Activated CD4-positive, alpha-beta memory T cell treated with anti-CD3 and anti-CD28 coated beads for 36 hours (primary cell): Measurements from ENCODE around the gene PDZD2. TPM values are rescaled to one million over a fixed set of nuclear protein-coding genes. Genes with fewer than 3 reads are reported as not detected.

Experiments
- CTCF ChIA-PET: fragments of 350-600 bp; sonication (Branson Sonifier 250); formaldehyde crosslinking; loops from one replicate; lab custom pipeline; 2021; ENCODE audit warnings: antibody characterized with exemption, inconsistent platforms; lab: Charles Lee
- POLR2A ChIA-PET: fragments of 350-600 bp; sonication (Branson Sonifier 250); formaldehyde crosslinking; loops from one replicate; lab custom pipeline; 2021; ENCODE audit warnings: antibody characterized with exemption; lab: Charles Lee
- DNase-seq: peaks from one replicate; pipeline ENCODE4 v3.0.0-alpha.2; 2020
- H3K27ac Mint-ChIP-seq: one replicate; pipeline ENCODE4 v1.8.0; 2021; ENCODE audit warnings: mixed read lengths
- H3K27me3 Mint-ChIP-seq: one replicate; pipeline ENCODE4 v1.8.0; 2021; ENCODE audit warnings: mixed read lengths
- H3K36me3 Mint-ChIP-seq: one replicate; pipeline ENCODE4 v1.8.0; 2021; ENCODE audit warnings: mixed read lengths
- H3K4me1 Mint-ChIP-seq: one replicate; pipeline ENCODE4 v1.8.0; 2021; ENCODE audit warnings: low read depth, mixed read lengths
- H3K4me3 Mint-ChIP-seq: one replicate; pipeline ENCODE4 v1.8.0; 2021; ENCODE audit warnings: mild to moderate bottlenecking, mixed read lengths
- H3K9me3 Mint-ChIP-seq: one replicate; pipeline ENCODE4 v1.8.0; 2021; ENCODE audit warnings: mixed read lengths
- intact Hi-C: fragments of 100-400 bp; cut with micrococcal nuclease; formaldehyde crosslinking; loops from one replicate; pipeline ENCODE4 v1.15.1; 2023
- total RNA-seq, 2 experiments: library from RNA; stranded (reverse); gene quantifications; one replicate each; pipeline ENCODE4 v1.2.3, GENCODE V29; 2021

PDZD2 gene
- total RNA-seq, 2 experiments from 2014 or later = not detected

GRCh38 chr5:32096891-32097595 lies 458.1 kb downstream of the PDZD2 start:
- Mint-ChIP-seq H3K36me3 (peaks cover 3% of the 10 kb centered on the region), H3K27ac (no peak overlapping the region)

GRCh38 chr5:32098291-32098690 lies 459.4 kb downstream of the PDZD2 start:
- ChIA-PET POLR2A (no interaction called here), CTCF (no interaction called here)
- no peak overlapping the region for H3K4me3 Mint-ChIP-seq

More at GRCh38 chr5:32096891-32097595, 458.1 kb downstream of the PDZD2 start:
- ChIA-PET CTCF (no interaction called here), POLR2A (no interaction called here)
- Mint-ChIP-seq H3K27me3 (no peaks in the 10 kb centered on the region), H3K9me3 (no peaks in the 10 kb centered on the region), H3K4me3 (no peak overlapping the region), H3K4me1 (peaks cover 5% of the 10 kb centered on the region)
- no peak for DNase-seq
- intact Hi-C loops = no loop called here

GRCh38 chr5:32098890-32099310 lies 460.0 kb downstream of the PDZD2 start:
- H3K27me3 Mint-ChIP-seq = no peaks in the 10 kb centered on the region
- H3K4me3 Mint-ChIP-seq = no peak overlapping the region
- no peak for DNase-seq
- H3K9me3 Mint-ChIP-seq = no peaks in the 10 kb centered on the region
- no peak overlapping the region for H3K27ac Mint-ChIP-seq
- H3K36me3 Mint-ChIP-seq = peaks cover 5% of the 10 kb centered on the region
- intact Hi-C loops = no loop called here
- no peaks in the 10 kb centered on the region for H3K4me1 Mint-ChIP-seq
- CTCF ChIA-PET = no interaction called here
- POLR2A ChIA-PET = no interaction called here

More at GRCh38 chr5:32098291-32098690, 459.4 kb downstream of the PDZD2 start:
- H3K9me3 Mint-ChIP-seq = no peaks in the 10 kb centered on the region
- intact Hi-C loops = no loop called here
- peaks cover under 1% of the 10 kb centered on the region for H3K4me1 Mint-ChIP-seq
- H3K36me3 Mint-ChIP-seq = peaks cover 3% of the 10 kb centered on the region
- no peak overlapping the region for H3K27ac Mint-ChIP-seq
- no peaks in the 10 kb centered on the region for H3K27me3 Mint-ChIP-seq
- no peak for DNase-seq

- Mint-ChIP-seq H3K4me3 (no peak overlapping the region), H3K9me3 (no peaks in the 10 kb centered on the region), H3K27me3 (no peaks in the 10 kb centered on the region), H3K4me1 (no peaks in the 10 kb centered on the region), H3K36me3 (peaks cover 5% of the 10 kb centered on the region), H3K27ac (no peak overlapping the region)
- intact Hi-C loops = no loop called here
- POLR2A ChIA-PET = no interaction called here
- CTCF ChIA-PET = no interaction called here
- no peak for DNase-seq
These were observed 460.6 kb downstream of the PDZD2 start for GRCh38 chr5:32099486-32100035.

GRCh38 chr5:32100230-32100629 lies 461.3 kb downstream of the PDZD2 start:
- DNase-seq = no peak
- H3K4me1 Mint-ChIP-seq = no peaks in the 10 kb centered on the region
- POLR2A ChIA-PET = no interaction called here
- no peaks in the 10 kb centered on the region for H3K27me3 Mint-ChIP-seq
- CTCF ChIA-PET = no interaction called here
- intact Hi-C loops = no loop called here
- no peak overlapping the region for H3K4me3 Mint-ChIP-seq
- H3K27ac Mint-ChIP-seq = no peak overlapping the region
- H3K9me3 Mint-ChIP-seq = no peaks in the 10 kb centered on the region
- H3K36me3 Mint-ChIP-seq = peaks cover 5% of the 10 kb centered on the region

GRCh38 chr5:32100691-32101302 lies 461.9 kb downstream of the PDZD2 start:
- Mint-ChIP-seq H3K4me3 (no peak overlapping the region), H3K36me3 (peaks cover 9% of the 10 kb centered on the region), H3K27me3 (no peaks in the 10 kb centered on the region), H3K9me3 (no peaks in the 10 kb centered on the region), H3K27ac (no peak overlapping the region), H3K4me1 (no peaks in the 10 kb centered on the region)
- intact Hi-C loops = no loop called here
- POLR2A ChIA-PET = no interaction called here
- CTCF ChIA-PET = no interaction called here
- DNase-seq = no peak

GRCh38 chr5:32102254-32102986 lies 463.5 kb downstream of the PDZD2 start:
- Mint-ChIP-seq H3K9me3 (no peaks in the 10 kb centered on the region), H3K4me3 (no peak overlapping the region), H3K27me3 (no peaks in the 10 kb centered on the region), H3K36me3 (peaks cover 9% of the 10 kb centered on the region), H3K27ac (no peak overlapping the region), H3K4me1 (no peaks in the 10 kb centered on the region)
- CTCF ChIA-PET = no interaction called here
- intact Hi-C loops = no loop called here
- DNase-seq = no peak
- POLR2A ChIA-PET = no interaction called here

GRCh38 chr5:32103521-32103920 lies 464.6 kb downstream of the PDZD2 start:
- no peaks in the 10 kb centered on the region for H3K27me3 Mint-ChIP-seq
- H3K9me3 Mint-ChIP-seq = no peaks in the 10 kb centered on the region
- CTCF ChIA-PET = no interaction called here
- H3K36me3 Mint-ChIP-seq = peaks cover 9% of the 10 kb centered on the region
- H3K4me1 Mint-ChIP-seq = no peaks in the 10 kb centered on the region
- POLR2A ChIA-PET = no interaction called here
- no peak for DNase-seq
- intact Hi-C loops = no loop called here
- H3K27ac Mint-ChIP-seq = no peak overlapping the region
- H3K4me3 Mint-ChIP-seq = no peak overlapping the region

GRCh38 chr5:32107291-32107690 lies 468.4 kb downstream of the PDZD2 start:
- Mint-ChIP-seq H3K4me3 (no peak overlapping the region), H3K36me3 (peaks cover 27% of the 10 kb centered on the region), H3K27me3 (no peaks in the 10 kb centered on the region), H3K27ac (no peak overlapping the region), H3K9me3 (no peaks in the 10 kb centered on the region), H3K4me1 (peaks cover 7% of the 10 kb centered on the region)
- ChIA-PET CTCF (interaction anchor here (0.6 kb wide), 1 partner anchor 14 kb away, joined by 3 read pairs; no protein-coding TSS in a partner anchor), POLR2A (no interaction called here)
- intact Hi-C loops = no loop called here
- DNase-seq = no peak

- ChIA-PET CTCF (interaction anchor here (1.6 kb wide), 1 partner anchor 15 kb away, joined by 6 read pairs; no protein-coding TSS in a partner anchor), POLR2A (no interaction called here)
- no peaks in the 10 kb centered on the region for H3K9me3 Mint-ChIP-seq
- H3K36me3 Mint-ChIP-seq = peaks cover 30% of the 10 kb centered on the region
- DNase-seq = no peak
- H3K4me3 Mint-ChIP-seq = no peak overlapping the region
- H3K4me1 Mint-ChIP-seq = peaks cover 9% of the 10 kb centered on the region
- H3K27ac Mint-ChIP-seq = no peak overlapping the region
- no peaks in the 10 kb centered on the region for H3K27me3 Mint-ChIP-seq
- intact Hi-C loops = no loop called here
These were observed 469.2 kb downstream of the PDZD2 start for GRCh38 chr5:32108167-32108566.

- intact Hi-C loops = no loop called here
These were observed 470.3 kb downstream of the PDZD2 start for GRCh38 chr5:32109236-32109635.

GRCh38 chr5:32110111-32110696 lies 471.3 kb downstream of the PDZD2 start:
- CTCF ChIA-PET = interaction anchor here (0.6 kb wide), 1 partner anchor 27 kb away, joined by 3 read pairs; no protein-coding TSS in a partner anchor
- H3K27ac Mint-ChIP-seq = no peak overlapping the region
- intact Hi-C loops = no loop called here

More at GRCh38 chr5:32109236-32109635, 470.3 kb downstream of the PDZD2 start:
- DNase-seq = no peak
- peaks cover 28% of the 10 kb centered on the region for H3K36me3 Mint-ChIP-seq
- ChIA-PET CTCF (interaction anchor here (1.2 to 1.6 kb wide), 2 partner anchors 16 to 33 kb away, joined by 3 to 6 read pairs; no protein-coding TSS in a partner anchor), POLR2A (no interaction called here)
- H3K9me3 Mint-ChIP-seq = no peaks in the 10 kb centered on the region
- H3K4me3 Mint-ChIP-seq = no peak overlapping the region
- no peak overlapping the region for H3K27ac Mint-ChIP-seq
- peaks cover 9% of the 10 kb centered on the region for H3K4me1 Mint-ChIP-seq
- no peaks in the 10 kb centered on the region for H3K27me3 Mint-ChIP-seq

More at GRCh38 chr5:32110111-32110696, 471.3 kb downstream of the PDZD2 start:
- POLR2A ChIA-PET = no interaction called here
- Mint-ChIP-seq H3K27me3 (no peaks in the 10 kb centered on the region), H3K4me3 (no peak overlapping the region), H3K9me3 (no peaks in the 10 kb centered on the region), H3K36me3 (peaks cover 30% of the 10 kb centered on the region), H3K4me1 (peaks cover 11% of the 10 kb centered on the region)
- no peak for DNase-seq
